ENCODE data around the gene FGF1.
A peak's percentile ranks its signal among the peaks of the same experiment; 100 is the strongest.

Gene FGF1

GRCh38 chr5:142668336-142668735 lies 17.6 kb downstream of the FGF1 start:
- no peak for ATAC-seq
- no peaks in the 10 kb centered on the region for H3K36me3 Mint-ChIP-seq (ENCODE audit: low read depth)
- no peaks in the 10 kb centered on the region for H3K4me1 Mint-ChIP-seq
- H3K27ac Mint-ChIP-seq, result no peak overlapping the region
- H3K9me3 Mint-ChIP-seq, result no peaks in the 10 kb centered on the region
- peaks cover 1% of the 10 kb centered on the region for H3K27me3 Mint-ChIP-seq
- no peak for DNase-seq
- H3K4me3 Mint-ChIP-seq, result no peak overlapping the region

GRCh38 chr5:142667831-142668230 lies 18.1 kb downstream of the FGF1 start:
- H3K4me1 Mint-ChIP-seq, result no peaks in the 10 kb centered on the region
- no peak for ATAC-seq

GRCh38 chr5:142664636-142665035 lies 21.3 kb downstream of the FGF1 start:
- H3K4me3 Mint-ChIP-seq, result no peak overlapping the region
- ATAC-seq (no peak), DNase-seq (no peak)
- H3K36me3 Mint-ChIP-seq (ENCODE audit: low read depth), result no peaks in the 10 kb centered on the region
- no peak overlapping the region for H3K27ac Mint-ChIP-seq
- H3K27me3 Mint-ChIP-seq, result peaks cover 4% of the 10 kb centered on the region
- no peaks in the 10 kb centered on the region for H3K4me1 Mint-ChIP-seq
- no peaks in the 10 kb centered on the region for H3K9me3 Mint-ChIP-seq

More at GRCh38 chr5:142667831-142668230, 18.1 kb downstream of the FGF1 start:
- Mint-ChIP-seq H3K4me3 (no peak overlapping the region), H3K27ac (no peak overlapping the region), H3K9me3 (no peaks in the 10 kb centered on the region), H3K27me3 (peaks cover 1% of the 10 kb centered on the region), H3K36me3 (ENCODE audit: low read depth) (no peaks in the 10 kb centered on the region)
- no peak for DNase-seq

- Mint-ChIP-seq H3K9me3 (no peaks in the 10 kb centered on the region), H3K27me3 (peaks cover 4% of the 10 kb centered on the region), H3K4me3 (no peak overlapping the region), H3K36me3 (ENCODE audit: low read depth) (no peaks in the 10 kb centered on the region), H3K27ac (no peak overlapping the region), H3K4me1 (no peaks in the 10 kb centered on the region)
- DNase-seq, result no peak
- no peak for ATAC-seq
These were observed 21.8 kb downstream of the FGF1 start for GRCh38 chr5:142664067-142664466.

GRCh38 chr5:142663246-142663645 lies 22.6 kb downstream of the FGF1 start:
- no peak overlapping the region for H3K27ac Mint-ChIP-seq
- no peaks in the 10 kb centered on the region for H3K4me1 Mint-ChIP-seq
- DNase-seq (no peak), ATAC-seq (no peak)
- H3K9me3 Mint-ChIP-seq, result no peaks in the 10 kb centered on the region
- peaks cover 4% of the 10 kb centered on the region for H3K27me3 Mint-ChIP-seq
- no peaks in the 10 kb centered on the region for H3K36me3 Mint-ChIP-seq (ENCODE audit: low read depth)
- no peak overlapping the region for H3K4me3 Mint-ChIP-seq

- DNase-seq (no peak), ATAC-seq (no peak)
- Mint-ChIP-seq H3K9me3 (no peaks in the 10 kb centered on the region), H3K4me3 (no peak overlapping the region), H3K27me3 (peaks cover 8% of the 10 kb centered on the region), H3K27ac (no peak overlapping the region), H3K36me3 (ENCODE audit: low read depth) (no peaks in the 10 kb centered on the region), H3K4me1 (no peaks in the 10 kb centered on the region)
These were observed 23.9 kb downstream of the FGF1 start for GRCh38 chr5:142661957-142662356.

- Mint-ChIP-seq H3K4me1 (no peaks in the 10 kb centered on the region), H3K9me3 (no peaks in the 10 kb centered on the region), H3K27me3 (peaks cover 8% of the 10 kb centered on the region), H3K27ac (no peak overlapping the region), H3K36me3 (ENCODE audit: low read depth) (no peaks in the 10 kb centered on the region), H3K4me3 (no peak overlapping the region)
- DNase-seq, result no peak
- no peak for ATAC-seq
These were observed 24.7 kb downstream of the FGF1 start for GRCh38 chr5:142661143-142661542.

GRCh38 chr5:142660731-142661130 lies 25.2 kb downstream of the FGF1 start:
- peaks cover 8% of the 10 kb centered on the region for H3K27me3 Mint-ChIP-seq
- ATAC-seq (no peak), DNase-seq (no peak)
- H3K4me3 Mint-ChIP-seq, result no peak overlapping the region
- H3K9me3 Mint-ChIP-seq, result no peaks in the 10 kb centered on the region
- no peak overlapping the region for H3K27ac Mint-ChIP-seq
- H3K36me3 Mint-ChIP-seq (ENCODE audit: low read depth), result no peaks in the 10 kb centered on the region
- no peaks in the 10 kb centered on the region for H3K4me1 Mint-ChIP-seq

- no peaks in the 10 kb centered on the region for H3K36me3 Mint-ChIP-seq (ENCODE audit: low read depth)
- H3K4me1 Mint-ChIP-seq, result no peaks in the 10 kb centered on the region
- H3K27me3 Mint-ChIP-seq, result peaks cover 13% of the 10 kb centered on the region
- no peaks in the 10 kb centered on the region for H3K9me3 Mint-ChIP-seq
- ATAC-seq (no peak), DNase-seq (no peak)
- H3K4me3 Mint-ChIP-seq, result no peak overlapping the region
- no peak overlapping the region for H3K27ac Mint-ChIP-seq
These were observed 25.7 kb downstream of the FGF1 start for GRCh38 chr5:142660196-142660595.

- DNase-seq (no peak), ATAC-seq (no peak)
- H3K4me3 Mint-ChIP-seq, result no peak overlapping the region
- H3K27ac Mint-ChIP-seq, result no peak overlapping the region
- H3K4me1 Mint-ChIP-seq, result no peaks in the 10 kb centered on the region
- H3K27me3 Mint-ChIP-seq, result peaks cover 16% of the 10 kb centered on the region
- H3K36me3 Mint-ChIP-seq (ENCODE audit: low read depth), result no peaks in the 10 kb centered on the region
- no peaks in the 10 kb centered on the region for H3K9me3 Mint-ChIP-seq
These were observed 26.5 kb downstream of the FGF1 start for GRCh38 chr5:142659405-142659804.

- ATAC-seq, result no peak
- H3K4me1 Mint-ChIP-seq, result no peaks in the 10 kb centered on the region
These were observed 27.6 kb downstream of the FGF1 start for GRCh38 chr5:142658278-142658677.

GRCh38 chr5:142657446-142657845 lies 28.4 kb downstream of the FGF1 start:
- no peaks in the 10 kb centered on the region for H3K36me3 Mint-ChIP-seq (ENCODE audit: low read depth)
- H3K4me1 Mint-ChIP-seq, result no peaks in the 10 kb centered on the region
- peaks cover 15% of the 10 kb centered on the region for H3K27me3 Mint-ChIP-seq
- no peak overlapping the region for H3K27ac Mint-ChIP-seq
- H3K4me3 Mint-ChIP-seq, result no peak overlapping the region
- DNase-seq (no peak), ATAC-seq (no peak)
- H3K9me3 Mint-ChIP-seq, result no peaks in the 10 kb centered on the region

More at GRCh38 chr5:142658278-142658677, 27.6 kb downstream of the FGF1 start:
- no peaks in the 10 kb centered on the region for H3K9me3 Mint-ChIP-seq
- DNase-seq, result no peak
- peaks cover 15% of the 10 kb centered on the region for H3K27me3 Mint-ChIP-seq
- no peak overlapping the region for H3K4me3 Mint-ChIP-seq
- H3K36me3 Mint-ChIP-seq (ENCODE audit: low read depth), result no peaks in the 10 kb centered on the region
- H3K27ac Mint-ChIP-seq, result no peak overlapping the region

- ATAC-seq (peak; percentile 75), DNase-seq (peak; percentile 80)
- Mint-ChIP-seq H3K27me3 (peaks cover 13% of the 10 kb centered on the region), H3K4me3 (no peak overlapping the region), H3K36me3 (ENCODE audit: low read depth) (no peaks in the 10 kb centered on the region), H3K9me3 (no peaks in the 10 kb centered on the region), H3K4me1 (no peaks in the 10 kb centered on the region), H3K27ac (no peak overlapping the region)
These were observed 30.3 kb downstream of the FGF1 start for GRCh38 chr5:142655339-142656267.

- Mint-ChIP-seq H3K4me3 (no peak overlapping the region), H3K9me3 (no peaks in the 10 kb centered on the region), H3K4me1 (no peaks in the 10 kb centered on the region), H3K27ac (no peak overlapping the region), H3K27me3 (peaks cover 13% of the 10 kb centered on the region), H3K36me3 (ENCODE audit: low read depth) (no peaks in the 10 kb centered on the region)
- DNase-seq (no peak), ATAC-seq (no peak)
These were observed 31.3 kb downstream of the FGF1 start for GRCh38 chr5:142654578-142655058.

GRCh38 chr5:142653321-142653720 lies 32.6 kb downstream of the FGF1 start:
- no peaks in the 10 kb centered on the region for H3K36me3 Mint-ChIP-seq (ENCODE audit: low read depth)
- H3K4me1 Mint-ChIP-seq, result no peaks in the 10 kb centered on the region
- H3K27ac Mint-ChIP-seq, result no peak overlapping the region
- peaks cover 13% of the 10 kb centered on the region for H3K27me3 Mint-ChIP-seq
- DNase-seq, result no peak
- no peak overlapping the region for H3K4me3 Mint-ChIP-seq
- ATAC-seq, result no peak
- no peaks in the 10 kb centered on the region for H3K9me3 Mint-ChIP-seq
